Liver (tissue), 3 donors: ENCODE data around the gene NF1.

Experiments
- HNF4G ChIP-seq: IDR thresholded peaks from 2 replicates; pipeline ENCODE4 v1.6.1; 2016; ENCODE audit warnings: antibody characterized with exemption
- RXRA ChIP-seq, 2 donors: IDR thresholded peaks; 2 replicates each; pipeline ENCODE4 v1.6.1; 2017 to 2018; ENCODE audit warnings: antibody characterized with exemption in 2 of 2, mild to moderate bottlenecking in 1 of 2
- SP1 ChIP-seq: IDR thresholded peaks from 2 replicates; pipeline ENCODE4 v1.6.1; 2018; ENCODE audit warnings: antibody characterized with exemption, mild to moderate bottlenecking
- TAF1 ChIP-seq: conservative IDR thresholded peaks from 2 replicates; pipeline ENCODE4 v1.6.1; 2016; ENCODE audit warnings: antibody characterized with exemption, mild to moderate bottlenecking
- TF ChIP-seq, protein P1 (sequence below): fragments of 150-350 bp; IDR thresholded peaks from 2 replicates; pipeline ENCODE4 v1.5.1; 2017; ENCODE audit warnings: improper control_type of control experiment, low read depth, low read length; ENCODE audit not compliant: missing input control
- donor health status: healthy.
- donor health status: healthy.

DNA sequence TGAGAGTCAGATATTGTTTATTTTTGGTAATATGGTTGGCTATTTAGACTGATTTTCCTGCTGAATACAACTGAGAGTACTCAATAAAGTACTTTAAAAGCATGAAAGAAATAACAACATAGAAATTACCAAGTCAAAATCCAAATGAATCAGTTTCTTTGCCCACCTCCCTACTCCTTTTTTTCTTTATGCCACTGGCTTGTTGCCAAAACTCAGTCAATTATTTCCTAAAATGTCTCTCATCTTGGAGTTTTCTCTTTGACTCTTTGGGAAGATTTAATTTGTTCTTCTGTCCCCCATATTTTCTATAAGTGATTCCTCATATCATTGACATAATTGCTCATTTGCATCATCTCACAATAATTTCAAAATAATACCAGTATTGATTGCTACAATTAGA, 204.8 kb downstream of the NF1 start:
- TF ChIP-seq, protein P1, sequence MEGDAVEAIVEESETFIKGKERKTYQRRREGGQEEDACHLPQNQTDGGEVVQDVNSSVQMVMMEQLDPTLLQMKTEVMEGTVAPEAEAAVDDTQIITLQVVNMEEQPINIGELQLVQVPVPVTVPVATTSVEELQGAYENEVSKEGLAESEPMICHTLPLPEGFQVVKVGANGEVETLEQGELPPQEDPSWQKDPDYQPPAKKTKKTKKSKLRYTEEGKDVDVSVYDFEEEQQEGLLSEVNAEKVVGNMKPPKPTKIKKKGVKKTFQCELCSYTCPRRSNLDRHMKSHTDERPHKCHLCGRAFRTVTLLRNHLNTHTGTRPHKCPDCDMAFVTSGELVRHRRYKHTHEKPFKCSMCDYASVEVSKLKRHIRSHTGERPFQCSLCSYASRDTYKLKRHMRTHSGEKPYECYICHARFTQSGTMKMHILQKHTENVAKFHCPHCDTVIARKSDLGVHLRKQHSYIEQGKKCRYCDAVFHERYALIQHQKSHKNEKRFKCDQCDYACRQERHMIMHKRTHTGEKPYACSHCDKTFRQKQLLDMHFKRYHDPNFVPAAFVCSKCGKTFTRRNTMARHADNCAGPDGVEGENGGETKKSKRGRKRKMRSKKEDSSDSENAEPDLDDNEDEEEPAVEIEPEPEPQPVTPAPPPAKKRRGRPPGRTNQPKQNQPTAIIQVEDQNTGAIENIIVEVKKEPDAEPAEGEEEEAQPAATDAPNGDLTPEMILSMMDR = no peak
- TF ChIP-seq HNF4G = no peak
- no peak for TF ChIP-seq SP1
- no peak for TF ChIP-seq RXRA (IDR thresholded peaks at IDR 0.05)
- no peak for TF ChIP-seq TAF1
